Thyroid gland (tissue), 4 donors: ENCODE measurements around the gene BTN1A1.

ENCODE experiments used
- CTCF ChIP-seq, 6 experiments: fragments of 200-600 bp in 3 of 6; fragments of 450-650 bp in 3 of 6; sonication (generic) in 3 of 6; IDR thresholded peaks; one replicate each; pipeline ENCODE4 v1.5.1; 2016 to 2019; ENCODE audit warnings: antibody characterized with exemption in 6 of 6, mild to moderate bottlenecking in 2 of 6, inconsistent platforms in 1 of 6, moderate library complexity in 1 of 6
- POLR2A ChIP-seq, 2 donors: fragments of 450-650 bp; IDR thresholded peaks; one replicate each; pipeline ENCODE4 v1.6.1; 2017; ENCODE audit warnings: antibody characterized with exemption in 2 of 2, mild to moderate bottlenecking in 2 of 2, moderate library complexity in 1 of 2

DNA sequence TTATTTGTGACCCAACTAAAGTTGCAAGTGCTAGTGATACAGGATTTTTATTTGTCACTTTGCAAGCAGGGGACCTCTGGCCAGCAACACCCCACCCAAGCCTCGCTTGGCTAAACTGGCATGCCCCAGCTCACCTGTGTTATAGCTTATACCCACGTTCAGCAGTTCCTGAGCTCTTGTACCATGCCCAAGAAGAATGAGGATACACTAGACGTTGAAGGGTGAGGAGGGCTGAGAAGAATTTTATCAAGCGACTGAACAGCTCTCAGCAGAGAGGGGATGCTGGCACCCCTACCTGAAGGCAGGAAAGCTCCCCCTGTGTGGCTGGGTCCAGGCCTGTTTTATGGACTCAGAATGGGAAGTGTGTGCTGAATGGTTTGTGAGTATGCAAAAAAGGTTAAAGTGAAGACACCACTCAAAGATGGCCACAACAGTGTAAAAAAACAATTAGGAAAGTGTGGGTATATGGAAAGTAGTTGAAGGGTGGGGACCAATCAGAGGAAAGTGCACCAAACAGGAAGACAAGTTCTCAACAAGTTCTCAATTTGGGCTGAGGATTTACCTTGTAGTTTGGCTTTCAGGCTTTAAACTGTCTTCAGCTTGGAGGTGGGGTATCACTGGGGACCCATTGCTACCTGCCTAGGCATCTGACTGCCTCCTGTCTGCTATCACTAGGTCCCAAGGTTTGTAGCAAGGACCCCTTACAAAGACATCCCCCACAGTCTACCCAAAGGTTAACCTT is 27.4 kb upstream of the BTN1A1 start:
- TF ChIP-seq CTCF (IDR thresholded peaks at IDR 0.05), result no peak
- TF ChIP-seq POLR2A (IDR thresholded peaks at IDR 0.05), result no peak
